ENCODE results near the gene MRPL16.

DNA sequence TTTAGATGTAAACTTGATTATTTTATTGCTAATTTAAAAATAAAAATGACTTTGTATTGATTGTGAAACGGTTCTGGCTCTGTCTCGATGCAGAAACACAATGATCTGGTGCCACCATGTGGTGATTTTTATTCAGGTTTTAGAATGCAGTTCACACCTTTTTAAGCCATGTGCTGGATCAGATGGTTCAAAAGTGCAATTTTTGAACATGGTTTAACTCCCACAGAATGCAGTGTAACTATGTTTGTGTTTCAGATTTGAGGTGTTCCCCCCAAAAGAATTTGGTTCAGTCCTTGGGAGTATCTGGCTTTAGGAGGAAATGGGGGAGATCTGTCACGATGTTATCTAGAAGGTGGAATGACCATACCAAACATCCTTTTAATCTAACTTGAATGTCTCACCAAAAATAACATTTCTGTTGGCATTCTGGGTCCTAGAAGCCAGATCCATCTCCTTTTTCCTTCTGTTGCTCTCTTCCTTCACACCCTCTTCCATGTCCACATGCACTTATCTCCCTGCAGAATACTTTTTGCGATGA, 7.9 kb downstream of the MRPL16 start:
- TF ChIP-seq RAD21 (IDR thresholded peaks at IDR 0.05; ENCODE audit: low read length), result peak; percentile 84
- no peak for TF ChIP-seq RCOR1 (IDR thresholded peaks at IDR 0.05; ENCODE audit: insufficient replicate concordance, low read length)
- no peak for TF ChIP-seq MAFK (IDR thresholded peaks at IDR 0.05; ENCODE audit: low read depth, low read length)
- no peak for TF ChIP-seq RFX5 (IDR thresholded peaks at IDR 0.05; ENCODE audit: low read depth, low read length)
- TF ChIP-seq POLR2A (IDR thresholded peaks at IDR 0.05; ENCODE audit: low read depth, low read length), result no peak

All from IMR-90 (cell line).